K562 (cell line): Measurements from ENCODE around the gene NHSL2. TPM values are rescaled to one million over a fixed set of nuclear protein-coding genes. Genes with fewer than 3 reads are reported as not detected.

Experiments used
- ATAC-seq: fragments of 200-7000 bp; cut with Tn5 transposase; 3 replicates; pipeline ENCODE4 v1.9.1; 2020; ENCODE audit warnings: moderate library complexity
- BruUV-seq: library from RNA; stranded (reverse); fragments of 400-500 nt; replicated peaks from 2 replicates; lab custom pipeline; 2021; lab: Mats Ljungman, UMichigan
- CTCF ChIA-PET: fragments of 300-600 bp; formaldehyde crosslinking; extraction: SDS; loops from one replicate; lab custom pipeline; 2021; ENCODE audit warnings: low intra/inter-chr PET ratio; lab: Yijun Ruan, JAX
- POLR2A ChIA-PET: fragments of 300-600, 350-650 bp; sonication (Branson Sonifier 250); formaldehyde crosslinking; extraction: SDS; loops from one replicate; lab custom pipeline; 2021; ENCODE audit warnings: antibody characterized with exemption, inconsistent platforms; lab: Yijun Ruan, JAX
- DNase-seq, 4 experiments: peaks; one replicate each; pipeline versions ENCODE4 v3.0.0 to v3.0.0-alpha.2; 2011 to 2018; ENCODE audit warnings: low spot score in 3 of 4, mixed read lengths in 3 of 4; ENCODE audit errors: extremely low read depth in 1 of 4
- FAIRE-seq: peaks from 2 replicates; lab custom pipeline; 2011; peaks lifted over from hg19 to GRCh38; lab: Jason Lieb, UNC
- H2AFZ ChIP-seq: 2 replicates; pipeline ENCODE4 v1.6.0; 2011; ENCODE audit warnings: low read depth, low read length, control low read depth, inconsistent platforms
- H3K27ac ChIP-seq: fragments of 200-600 bp; 3 replicates; pipeline ENCODE4 v1.8.0; 2011; ENCODE audit warnings: low read depth, mild to moderate bottlenecking, control low read depth, inconsistent platforms, low read length, moderate library complexity, mixed read lengths; ENCODE audit errors: extremely low read depth
- H3K27me3 ChIP-seq, 2 experiments: fragments of 300-600 bp in 1 of 2; 2 replicates in 1 of 2; 3 replicates in 1 of 2; pipeline versions ENCODE4 v1.6.0 to v1.8.0; 2011; ENCODE audit warnings: inconsistent platforms in 2 of 2, low read length in 2 of 2, mild to moderate bottlenecking in 1 of 2, mixed read lengths in 1 of 2, moderate library complexity in 1 of 2; ENCODE audit not compliant: control insufficient read depth in 2 of 2, insufficient read depth in 2 of 2
- H3K36me3 ChIP-seq: fragments of 300-600 bp; 3 replicates; pipeline ENCODE4 v1.8.0; 2011; ENCODE audit warnings: mild to moderate bottlenecking, low read length, inconsistent platforms; ENCODE audit not compliant: control insufficient read depth, insufficient read depth
- H3K4me1 ChIP-seq, 2 experiments: fragments of 200-600 bp in 1 of 2; replicated peaks in 1 of 2; 2 replicates in 1 of 2; 3 replicates in 1 of 2; pipeline versions ENCODE4 v1.5.1 to v1.8.0; 2011; ENCODE audit warnings: inconsistent platforms in 2 of 2, low read length in 2 of 2, mild to moderate bottlenecking in 1 of 2, mixed read lengths in 1 of 2, moderate library complexity in 1 of 2; ENCODE audit not compliant: control insufficient read depth in 2 of 2, insufficient read depth in 2 of 2
- H3K4me2 ChIP-seq: 2 replicates; pipeline ENCODE4 v1.6.1; 2011; ENCODE audit warnings: low read length, control low read depth, inconsistent platforms, mixed read lengths; ENCODE audit not compliant: insufficient read depth
- H3K4me3 ChIP-seq: fragments of 200-600 bp; sonication (generic), shearing (Covaris generic); 2 replicates; pipeline ENCODE4 v1.5.1; 2016; ENCODE audit warnings: control low read depth, inconsistent platforms
- H3K79me2 ChIP-seq: fragments of 200-600 bp; 3 replicates; pipeline ENCODE4 v1.8.0; 2011; ENCODE audit warnings: low read length, inconsistent platforms; ENCODE audit not compliant: control insufficient read depth, insufficient read depth
- H3K9ac ChIP-seq, 2 experiments: 2 replicates each; pipeline versions ENCODE4 v1.6.0 to v1.6.1; 2011; ENCODE audit warnings: low read depth in 2 of 2, low read length in 2 of 2, control low read depth in 1 of 2, inconsistent platforms in 1 of 2, mild to moderate bottlenecking in 1 of 2, mixed read lengths in 1 of 2; ENCODE audit not compliant: insufficient read depth in 1 of 2
- H3K9me1 ChIP-seq: one replicate; pipeline ENCODE4 v1.6.0; 2011; ENCODE audit warnings: inconsistent platforms, mild to moderate bottlenecking, low read length, moderate library complexity; ENCODE audit not compliant: control insufficient read depth, insufficient read depth
- H3K9me3 ChIP-seq: replicated peaks from 2 replicates; pipeline ENCODE4 v1.5.1; 2011; ENCODE audit warnings: low read depth, low read length, inconsistent platforms; ENCODE audit not compliant: control insufficient read depth, insufficient read depth
- H4K20me1 ChIP-seq: replicated peaks from 2 replicates; pipeline ENCODE4 v1.6.1; 2011; ENCODE audit warnings: low read length, inconsistent platforms, mixed read lengths; ENCODE audit not compliant: control insufficient read depth, insufficient read depth
- CXXC5 ChIP-seq: fragments of 250-450 bp; sonication (Bioruptor Pico); IDR thresholded peaks from 2 replicates; pipeline ENCODE4 v1.8.0; 2022; ENCODE audit warnings: inconsistent platforms, mild to moderate bottlenecking, moderate library complexity
- E2F3 ChIP-seq: fragments of 250-450 bp; sonication (Bioruptor Pico); IDR thresholded peaks from 2 replicates; pipeline ENCODE4 v1.4.0; 2020; ENCODE audit warnings: mild to moderate bottlenecking
- ETV6 ChIP-seq, 3 experiments: fragments of 150-350 bp in 1 of 3; sonication (generic) in 1 of 3; formaldehyde crosslinking in 1 of 3; IDR thresholded peaks; 2 replicates each; pipeline versions ENCODE4 v1.6.1 to v1.8.0; 2014 to 2022; ENCODE audit warnings: borderline replicate concordance in 2 of 3, low read depth in 2 of 3, antibody characterized with exemption in 1 of 3, low read length in 1 of 3, mild to moderate bottlenecking in 1 of 3, missing genetic modification reagents in 1 of 3
- MTA2 ChIP-seq: fragments of 450-650 bp; IDR thresholded peaks from 2 replicates; pipeline ENCODE4 v1.6.1; 2016; ENCODE audit warnings: low read depth
- MXD1 ChIP-seq: fragments of 250-450 bp; sonication (Bioruptor Pico); IDR thresholded peaks from 2 replicates; pipeline ENCODE4 v1.8.0; 2021; ENCODE audit warnings: borderline replicate concordance, mild to moderate bottlenecking, moderate library complexity; ENCODE audit not compliant: poor library complexity, severe bottlenecking
- RB1 ChIP-seq: fragments of 450-650 bp; IDR thresholded peaks from 2 replicates; pipeline ENCODE4 v1.6.1; 2017; ENCODE audit warnings: low read depth, mild to moderate bottlenecking
- SETDB1 ChIP-seq: IDR thresholded peaks from one replicate; pipeline ENCODE4 v1.6.1; 2012; ENCODE audit warnings: low read length, control low read depth, inconsistent platforms
- SNRNP70 ChIP-seq: fragments of 200-400 bp; formaldehyde crosslinking; optimal IDR thresholded peaks from 2 replicates; pipeline ENCODE3; 2017; ENCODE audit warnings: low read depth, low read length
- ZFP30 ChIP-seq: fragments of 250-450 bp; sonication (Bioruptor Pico); IDR thresholded peaks from 2 replicates; pipeline ENCODE4 v1.8.0; 2022; ENCODE audit warnings: moderate library complexity, mild to moderate bottlenecking, inconsistent platforms, borderline replicate concordance
- ZNF77 ChIP-seq: fragments of 250-450 bp; sonication (Bioruptor Pico); IDR thresholded peaks from 2 replicates; pipeline ENCODE4 v1.5.0; 2020
- WGBS: fragments of 100-300 bp; shearing (Covaris generic); methylation state at CpG from one replicate; pipeline ENCODE4 v1.1.6; 2016; ENCODE audit warnings: low coverage, mixed read lengths; ENCODE audit not compliant: insufficient coverage; ENCODE audit errors: missing lambda C conversion rate; 5-methylcytosine and 5-hydroxymethylcytosine counted together
- in situ Hi-C: fragments of 300-500 bp; cut with MboI; formaldehyde crosslinking; loops from 4 replicates; pipeline ENCODE4 v1.15.0; 2018; ENCODE audit warnings: inconsistent platforms, mixed read lengths
- intact Hi-C: fragments of 100-400 bp; cut with micrococcal nuclease; formaldehyde crosslinking; loops from 2 replicates; pipeline ENCODE4 v1.14.2; 2022
- polyA plus RNA-seq, 8 experiments: library from polyadenylated mRNA; depleted of rRNA in 4 of 8; stranded (reverse) in 5 of 8; unstranded in 3 of 8; fragments of >200 nt; fragmentation: Nextera tagmentation in 2 of 8; fragmentation: Illumina TruSeq in 1 of 8; extraction: Ambion mirVana in 2 of 8; extraction: Trizol in 1 of 8; gene quantifications; 2 replicates each; pipeline versions ENCODE4 v1.2.1 to v1.2.3, GENCODE V29; 2011 to 2014; ENCODE audit warnings: inconsistent platforms in 1 of 8, missing spikeins in 1 of 8
- total RNA-seq, 7 experiments: library from RNA; depleted of rRNA in 6 of 7; stranded (reverse); fragments of >200 nt in 6 of 7; fragmentation: Illumina TruSeq in 2 of 7; extraction: Trizol in 2 of 7; gene quantifications; 2 replicates each; pipeline versions ENCODE4 v1.2.1 to v1.2.3, GENCODE V29; 2011 to 2021; ENCODE audit warnings: low replicate concordance in 1 of 7

The NHSL2 gene
- total and polyA plus RNA-seq, 9 of the 15 experiments (the other 6 are each of a cell fraction or from before 2014, with no cell fraction given) = 0.02 TPM; not detected in 8

GRCh38 chrX:72130762-72131250 lies 220.2 kb downstream of the NHSL2 start:
- Histone ChIP-seq H3K4me1 (peaks cover 0 to 10% of the 10 kb centered on the region in 2 experiments; a peak in 2 of 5 replicates), H3K27ac (no peak overlapping the region), H3K9me3 (no peaks in the 10 kb centered on the region)
- CTCF ChIA-PET = no interaction called here
- no peak for TF ChIP-seq ZFP30
- TF ChIP-seq ZNF77 (CRISPR knock-in tag) = no peak
- TF ChIP-seq ETV6 (IDR thresholded peaks at IDR 0.05; ENCODE audit: borderline replicate concordance in 1 of 2, low read depth in 2 of 2, low read length in 1 of 2) = no peak
- TF ChIP-seq ETV6 (CRISPR knock-in tag; IDR thresholded peaks at IDR 0.05; ENCODE audit: borderline replicate concordance) = no peak
- TF ChIP-seq MTA2 = no peak
- TF ChIP-seq SNRNP70 = no peak
- TF ChIP-seq E2F3 (CRISPR knock-in tag) = no peak
- no peak for TF ChIP-seq SETDB1
- no peak for TF ChIP-seq RB1
- no peak for TF ChIP-seq CXXC5 (CRISPR knock-in tag)
- no peak for TF ChIP-seq MXD1 (CRISPR knock-in tag)
- TF ChIP-seq, all 486 proteins: peak for 0
- DNase-seq (no peak), ATAC-seq (no peak), FAIRE-seq (no peak)
- no TSS peak for BruUV-seq
- Histone ChIP-seq H2AFZ (no peak overlapping the region), H3K4me3 (no peak overlapping the region), H3K4me2 (no peak overlapping the region), H3K36me3 (no peaks in the 10 kb centered on the region), H3K9me1 (no peaks in the 10 kb centered on the region), H3K27me3 (peaks cover 0 to 51% of the 10 kb centered on the region in 2 experiments; a peak in 3 of 5 replicates), H4K20me1 (no peaks in the 10 kb centered on the region; the same call in 1 of the 2 replicates), H3K79me2 (no peaks in the 10 kb centered on the region), H3K9ac (no peak overlapping the region)
- POLR2A ChIA-PET = interaction anchor here (0.8 kb wide), 1 partner anchor 21 kb away, joined by 3 read pairs; no protein-coding TSS in a partner anchor
- intact Hi-C loops (no loop called here), in situ Hi-C loops (no loop called here)
- 33% methylated on average over 13 of the region's 30 CpGs for WGBS
